Regular cardiac myocyte (primary cell): ENCODE data around the gene LIPK. TPM values are rescaled to one million over a fixed set of nuclear protein-coding genes. Genes with fewer than 3 reads are reported as not detected.

Experiments used
- total RNA-seq: library from RNA; depleted of rRNA; stranded (reverse); fragments of >200 nt; gene quantifications from 2 replicates; pipeline ENCODE4 v1.2.3, GENCODE V29; 2014

Gene LIPK
- total RNA-seq, result not detected in 2 replicates

DNA sequence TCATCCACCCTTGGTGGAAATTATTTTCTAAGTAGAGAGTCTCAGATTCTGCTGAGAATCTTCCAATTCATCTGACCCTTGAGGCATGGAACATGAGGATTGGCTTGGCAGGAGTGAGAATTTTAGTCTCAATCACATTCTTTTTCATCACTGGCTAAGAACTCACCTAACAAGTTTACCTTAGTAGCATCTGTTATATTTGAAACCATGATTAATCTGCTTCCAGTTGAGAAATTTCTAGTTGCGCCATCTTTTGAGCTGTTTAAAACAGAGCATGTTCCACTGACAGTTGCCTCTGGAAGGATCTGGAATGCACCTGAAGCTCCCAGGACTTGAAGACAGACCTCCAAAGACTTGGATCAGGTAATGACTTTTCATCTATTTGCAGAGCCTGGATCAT lies at the start of gene LIPK:
TSS of gene LIPK (plus strand) at position 292 of the 400 bp plus-strand sequence. CDS start 18,295 bp downstream, outside the sequence.

DNA sequence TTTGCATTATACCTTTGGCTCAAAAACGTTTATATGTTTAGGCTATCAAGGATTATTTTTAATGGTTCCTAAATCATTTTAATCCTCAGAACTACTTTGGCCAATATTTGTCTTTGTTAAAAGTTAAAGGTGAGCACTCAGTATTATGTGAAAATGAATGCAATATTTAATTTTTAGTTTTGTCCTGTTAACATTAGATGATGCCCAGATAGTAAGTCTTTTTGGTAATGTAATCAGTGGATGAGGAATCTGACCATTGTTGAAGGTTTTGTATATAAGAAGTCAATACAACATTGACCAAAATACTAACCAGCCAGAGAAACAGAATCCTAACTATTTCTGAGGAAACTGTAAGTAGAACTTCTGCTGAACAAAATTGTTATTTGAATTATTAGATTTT lies 41.9 kb upstream of the LIPK start, which contains the start of gene LIPF:
TSS of gene LIPF (plus strand) at position 301 of the 400 bp plus-strand sequence. CDS start 2,856 bp downstream, outside the sequence.

DNA sequence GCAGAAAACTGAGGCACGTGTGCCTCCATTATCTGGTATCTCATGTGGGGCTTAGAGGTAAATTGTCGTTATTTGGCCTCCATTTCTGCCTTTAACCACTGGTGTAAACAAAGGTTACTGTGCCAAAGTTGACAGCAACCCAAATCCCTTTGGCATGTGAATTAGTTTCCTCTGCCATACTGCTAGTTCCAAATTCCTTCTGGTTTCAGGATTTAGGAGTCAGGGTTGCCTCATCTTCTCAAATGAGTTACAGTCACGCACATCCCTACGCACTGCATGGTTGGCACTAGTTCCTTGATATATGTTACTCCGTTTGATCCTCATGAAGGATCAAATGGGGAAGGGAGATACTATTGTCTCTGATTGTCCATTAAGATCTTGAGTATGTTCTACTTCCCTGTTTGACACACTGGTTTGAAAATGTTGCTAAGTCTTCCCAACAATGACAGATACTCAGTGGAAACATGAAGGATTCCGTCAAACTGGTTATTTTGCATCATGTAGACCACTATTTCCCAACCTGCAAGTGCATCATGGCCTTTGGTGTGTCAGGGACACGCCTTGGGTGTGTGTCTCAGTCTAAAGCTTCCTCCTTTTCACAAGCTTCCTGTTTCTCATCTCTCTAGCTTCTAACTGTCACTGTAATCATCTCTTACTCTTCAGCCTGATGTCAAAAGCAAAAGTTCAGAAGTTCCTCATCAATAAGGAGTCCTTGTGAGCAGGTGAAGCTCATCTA lies 53.5 kb downstream of the LIPK start, which contains the start of gene LIPN:
TSS of gene LIPN (plus strand) at position 655 of the 736 bp plus-strand sequence. CDS start 1,386 bp downstream, outside the sequence.

Other genes with a start within 250 kb of the LIPK start
- 15.7 and 21.1 TPM in 2 replicates for gene RNLS, start 122.9 kb upstream of the LIPK start, total RNA-seq
- not detected in 2 replicates for gene LIPJ, start 119.5 kb upstream of the LIPK start, total RNA-seq
- gene LIPF, start 41.8 kb upstream of the LIPK start, total RNA-seq, result not detected in 2 replicates
- gene LIPN, start 53.8 kb downstream of the LIPK start, total RNA-seq, result not detected in 2 replicates
- not detected in 2 replicates for gene LIPM, start 96.5 kb downstream of the LIPK start, total RNA-seq
- not detected in 2 replicates for gene ANKRD22, start 145.6 kb downstream of the LIPK start, total RNA-seq
- 55.2 and 64.6 TPM in 2 replicates for gene STAMBPL1, start 174.0 kb downstream of the LIPK start, total RNA-seq
- 166 and 961 TPM in 2 replicates for gene ACTA2, start 246.5 kb downstream of the LIPK start, total RNA-seq